Measurements from ENCODE around the gene HECTD4.
"Not testable (repeated sequence)": the region's sequence is repeated elsewhere in the genome, so short reads cannot be mapped to it uniquely, and the experiment has no call there.

HECTD4 gene

GRCh38 chr12:112244902-112245301 is 137.3 kb downstream of the HECTD4 start:
- not testable (repeated sequence) for DNase-seq

DNA sequence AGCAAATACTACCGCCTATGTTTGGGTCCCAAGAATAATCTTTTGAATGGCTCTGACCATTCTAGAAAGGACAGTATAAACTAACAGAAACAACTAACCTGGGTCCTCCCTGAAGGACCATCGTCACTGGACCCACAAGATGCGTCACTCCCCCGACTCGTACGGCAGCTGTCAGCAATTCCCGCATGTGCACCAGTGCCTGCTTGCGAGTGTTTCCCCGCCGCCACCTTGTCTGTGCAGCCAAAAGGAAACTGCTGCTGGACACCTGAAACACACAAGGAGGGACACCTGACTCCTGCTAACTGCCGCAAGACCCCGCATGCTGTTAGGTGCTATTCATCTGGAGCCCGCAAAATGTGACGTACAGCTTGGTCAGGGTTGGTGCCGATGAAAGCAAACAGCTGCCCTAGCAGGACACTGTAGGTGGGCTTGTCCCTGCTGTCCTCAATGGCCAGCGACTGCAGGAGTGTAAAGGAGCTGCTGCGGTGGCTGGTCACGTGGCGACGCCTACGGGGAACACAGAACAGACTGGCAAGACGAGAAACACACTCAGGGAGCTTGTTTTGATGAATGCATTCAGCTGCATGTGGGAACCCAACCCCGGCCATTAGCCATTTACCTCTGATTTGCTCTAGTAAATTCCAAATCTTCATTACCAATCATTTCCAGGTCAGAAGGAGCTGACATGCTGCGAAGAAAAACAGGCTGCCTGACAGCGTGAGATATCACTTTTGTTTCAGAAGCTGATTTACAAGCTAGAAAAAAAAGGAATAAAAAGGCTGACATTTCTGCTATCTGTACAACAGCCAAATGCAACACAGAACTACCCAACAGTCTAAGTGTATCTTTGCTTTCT is 138.7 kb downstream of the HECTD4 start:
- no peak for DNase-seq

GRCh38 chr12:112241176-112241575 is 141.1 kb downstream of the HECTD4 start:
- DNase-seq = no peak

- no peak for DNase-seq
Measured at GRCh38 chr12:112239881-112240280, 142.3 kb downstream of the HECTD4 start.

DNA sequence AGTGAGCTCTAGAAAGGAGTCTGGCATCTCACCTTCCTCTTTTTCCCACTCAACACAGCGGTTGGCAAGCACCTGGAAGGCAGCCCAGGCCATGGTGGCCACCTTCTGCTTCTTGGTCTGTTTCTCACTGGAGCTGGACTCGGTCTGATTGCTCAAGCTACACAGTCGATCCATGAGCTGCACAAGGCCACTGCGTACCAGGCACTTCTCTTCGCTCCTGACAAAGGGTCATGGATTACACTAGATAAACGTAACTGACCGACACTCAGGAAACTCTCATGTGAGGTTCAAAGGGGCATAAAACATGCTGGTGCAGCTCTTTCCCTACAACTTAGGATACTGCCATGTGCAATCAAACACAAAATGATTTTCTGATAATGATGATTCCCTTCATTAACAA is 143.2 kb downstream of the HECTD4 start:
- DNase-seq = no peak

GRCh38 chr12:112238441-112238840 is 143.8 kb downstream of the HECTD4 start:
- no peak for DNase-seq

GRCh38 chr12:112236786-112237185 is 145.4 kb downstream of the HECTD4 start:
- no peak for DNase-seq

DNA sequence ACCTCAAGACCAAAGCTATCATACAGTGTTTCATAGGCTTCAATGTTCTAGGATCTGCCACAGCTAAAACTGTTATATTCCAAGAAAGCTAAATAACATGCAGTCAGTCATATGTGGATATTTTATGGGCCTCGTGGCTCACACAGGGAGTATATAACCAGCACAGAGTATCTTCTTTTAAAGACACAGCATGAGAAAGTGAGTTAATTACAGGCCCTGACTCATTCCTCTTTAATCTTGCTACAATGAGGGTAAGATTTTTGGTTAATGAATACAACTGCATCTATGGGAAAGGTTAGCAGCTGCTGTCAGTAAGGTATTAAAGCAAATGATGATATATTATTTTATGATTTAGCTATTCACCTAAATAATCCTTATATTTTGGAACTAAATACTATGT is 145.8 kb downstream of the HECTD4 start:
- DNase-seq = no peak

- no peak for DNase-seq
Measured at GRCh38 chr12:112234303-112234702, 147.9 kb downstream of the HECTD4 start.

GRCh38 chr12:112233242-112233641 is 149.0 kb downstream of the HECTD4 start:
- no peak for DNase-seq

- no peak for DNase-seq
Measured at GRCh38 chr12:112230136-112230535, 152.1 kb downstream of the HECTD4 start.

DNA sequence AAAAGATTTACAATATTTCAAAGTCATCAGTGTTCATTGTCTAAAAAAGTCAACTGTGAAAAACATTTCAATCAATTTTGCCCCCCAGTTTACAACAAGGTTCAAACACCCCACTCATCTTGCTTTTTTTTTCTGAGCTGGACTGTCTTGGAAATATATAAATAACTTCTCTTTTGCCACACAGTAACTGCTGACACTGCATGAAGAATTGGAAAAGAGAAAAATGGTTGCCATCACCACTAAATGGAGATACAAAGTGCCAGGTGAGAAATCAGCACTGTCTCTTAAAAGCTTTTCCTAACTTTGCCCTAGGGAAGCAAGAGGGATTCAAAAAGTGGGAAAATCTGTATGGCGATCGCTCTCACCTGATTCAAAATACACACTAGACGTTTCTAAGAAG is 155.5 kb downstream of the HECTD4 start:
- no peak for DNase-seq

GRCh38 chr12:112220628-112221027 is 161.6 kb downstream of the HECTD4 start:
- not testable (repeated sequence) for DNase-seq

- DNase-seq = no peak
Measured at GRCh38 chr12:112219195-112219594, 163.0 kb downstream of the HECTD4 start.

DNA sequence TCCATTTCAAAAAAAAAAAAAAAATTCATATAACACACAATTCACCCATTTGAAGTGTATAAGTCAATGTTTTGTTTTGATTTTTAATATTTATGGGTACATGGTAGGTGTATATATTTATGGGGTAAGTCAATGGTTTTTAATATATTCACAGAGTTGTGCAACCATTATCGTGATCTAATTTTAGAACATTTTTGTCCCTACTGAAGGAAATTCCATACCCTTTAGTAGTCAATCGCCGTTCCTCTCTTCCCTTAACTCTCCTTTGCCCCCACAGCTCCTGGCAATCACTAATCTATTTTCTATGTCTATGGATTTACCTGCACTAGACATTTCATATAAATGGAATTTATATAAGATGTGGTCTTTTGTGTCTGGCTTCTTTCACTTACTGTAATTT is 164.1 kb downstream of the HECTD4 start:
- DNase-seq = no peak

- DNase-seq = no peak
Measured at GRCh38 chr12:112217647-112218046, 164.6 kb downstream of the HECTD4 start.

GRCh38 chr12:112216223-112216622 is 166.0 kb downstream of the HECTD4 start:
- no peak for DNase-seq

GRCh38 chr12:112214064-112214463 is 168.2 kb downstream of the HECTD4 start:
- DNase-seq = no peak

DNA sequence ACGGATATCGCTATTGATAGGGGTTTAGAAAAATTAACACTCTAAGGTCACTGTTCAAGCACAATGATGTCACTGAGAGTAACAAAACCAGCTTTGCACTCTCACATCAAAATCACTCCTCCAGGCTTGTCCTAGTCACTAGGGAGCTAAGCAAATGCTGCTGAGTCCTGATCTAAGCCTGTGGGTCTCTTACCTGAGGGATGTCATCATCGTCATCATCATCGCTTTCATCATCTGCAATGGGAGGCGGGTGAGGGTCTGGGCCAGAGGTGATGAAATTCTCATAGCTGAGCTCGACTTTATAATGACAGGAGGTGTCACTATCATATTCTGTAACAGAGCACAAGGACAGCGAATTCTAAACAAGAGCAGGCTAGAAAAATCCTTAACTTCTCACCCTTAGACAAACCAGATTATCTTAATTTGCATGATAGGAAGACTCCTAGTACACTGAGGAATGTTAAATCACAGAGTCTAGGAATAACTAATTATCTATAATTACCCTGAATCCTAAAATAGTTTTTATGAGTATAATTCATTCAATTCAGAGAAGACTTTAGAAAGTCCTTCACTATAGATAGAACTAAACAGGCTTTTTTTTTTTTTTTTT is 173.8 kb downstream of the HECTD4 start:
- DNase-seq = no peak

GRCh38 chr12:112207397-112207924 is 174.8 kb downstream of the HECTD4 start:
- DNase-seq = no peak

- no peak for DNase-seq
Measured at GRCh38 chr12:112206944-112207343, 175.3 kb downstream of the HECTD4 start.

DNA sequence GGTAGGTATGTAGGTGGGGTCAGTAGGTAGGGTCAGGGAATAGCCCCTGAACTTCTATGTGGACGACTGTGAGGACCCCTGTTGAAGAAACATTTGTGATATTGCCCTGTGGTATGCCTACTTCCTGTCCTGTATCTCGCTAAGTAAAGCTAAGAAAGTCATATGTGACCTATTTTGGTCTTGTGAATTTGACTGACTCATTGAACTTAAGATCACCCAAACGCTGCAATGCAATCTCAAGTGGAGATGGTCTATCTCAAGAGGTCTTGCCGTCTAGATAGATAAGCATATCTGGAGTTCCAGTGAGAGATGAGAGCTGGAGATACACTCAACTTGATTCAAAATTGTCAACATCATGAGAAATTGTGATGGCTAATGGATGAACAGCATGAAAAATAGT is 183.1 kb downstream of the HECTD4 start:
- DNase-seq = no peak

- DNase-seq = peak; percentile 48
Measured at GRCh38 chr12:112198120-112198733, 184.0 kb downstream of the HECTD4 start.

Measured in NCI-H1694 (cell line).